ENCODE results near the gene RBMS1.

The RBMS1 gene

DNA sequence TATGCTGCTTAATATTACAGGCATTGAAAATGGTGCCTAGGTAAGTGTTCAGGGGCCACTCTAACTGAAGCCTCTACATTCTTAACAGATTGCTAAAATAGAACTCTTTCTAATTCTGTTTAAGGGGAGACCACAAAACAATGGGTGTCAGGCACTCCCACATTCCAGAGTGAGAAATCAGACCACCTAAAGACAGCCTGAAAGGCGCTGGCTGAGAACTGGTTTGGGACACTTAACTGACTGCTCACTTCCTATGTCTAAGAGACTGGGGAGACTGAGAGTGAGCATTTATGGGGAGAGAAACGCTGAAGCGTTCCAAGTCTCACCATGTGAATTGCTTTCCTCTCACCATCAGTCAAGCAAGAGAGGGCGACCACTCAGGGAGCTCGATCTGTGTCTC lies 184.7 kb downstream of the RBMS1 start:
- Mint-ChIP-seq H3K9me3 (no peaks in the 10 kb centered on the region), H3K27me3 (no peaks in the 10 kb centered on the region), H3K4me3 (no peak overlapping the region), H3K4me1 (no peaks in the 10 kb centered on the region), H3K27ac (no peak overlapping the region), H3K36me3 (peaks cover 49% of the 10 kb centered on the region)
- CTCF ChIA-PET: interaction anchor here (0.9 kb wide), 1 partner anchor 15 kb away, joined by 3 read pairs; no protein-coding TSS in a partner anchor
- DNase-seq: no peak

- Mint-ChIP-seq H3K36me3 (peaks cover 54% of the 10 kb centered on the region), H3K4me3 (no peak overlapping the region), H3K27ac (no peak overlapping the region), H3K9me3 (no peaks in the 10 kb centered on the region), H3K4me1 (no peaks in the 10 kb centered on the region), H3K27me3 (no peaks in the 10 kb centered on the region)
- CTCF ChIA-PET: no interaction called here
- no peak for DNase-seq
Observed at GRCh38 chr2:160308476-160308875, 185.1 kb downstream of the RBMS1 start.

DNA sequence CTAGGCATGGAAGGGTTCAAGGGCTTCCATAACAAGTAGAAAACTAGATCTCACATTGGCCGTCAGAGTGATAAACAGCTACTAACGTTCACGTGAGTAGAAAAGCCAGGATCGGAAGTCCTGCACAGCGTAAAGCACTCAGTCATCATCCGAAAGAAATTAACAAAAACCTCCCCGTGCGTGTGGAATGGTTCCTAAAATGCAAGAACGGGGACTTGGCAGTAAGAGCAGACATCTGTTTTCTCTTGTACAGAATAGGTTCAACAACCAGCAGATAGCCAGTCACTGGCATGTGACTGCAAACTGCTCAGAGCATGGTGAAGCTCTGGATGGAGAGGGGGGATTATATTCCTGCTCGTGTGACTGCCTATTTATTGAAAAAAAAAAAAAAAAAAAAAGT lies 186.6 kb downstream of the RBMS1 start:
- H3K9me3 Mint-ChIP-seq: no peaks in the 10 kb centered on the region
- H3K27me3 Mint-ChIP-seq: no peaks in the 10 kb centered on the region
- no peak overlapping the region for H3K4me3 Mint-ChIP-seq
- CTCF ChIA-PET: no interaction called here
- H3K36me3 Mint-ChIP-seq: peaks cover 58% of the 10 kb centered on the region
- no peaks in the 10 kb centered on the region for H3K4me1 Mint-ChIP-seq
- DNase-seq: no peak
- no peak overlapping the region for H3K27ac Mint-ChIP-seq

DNA sequence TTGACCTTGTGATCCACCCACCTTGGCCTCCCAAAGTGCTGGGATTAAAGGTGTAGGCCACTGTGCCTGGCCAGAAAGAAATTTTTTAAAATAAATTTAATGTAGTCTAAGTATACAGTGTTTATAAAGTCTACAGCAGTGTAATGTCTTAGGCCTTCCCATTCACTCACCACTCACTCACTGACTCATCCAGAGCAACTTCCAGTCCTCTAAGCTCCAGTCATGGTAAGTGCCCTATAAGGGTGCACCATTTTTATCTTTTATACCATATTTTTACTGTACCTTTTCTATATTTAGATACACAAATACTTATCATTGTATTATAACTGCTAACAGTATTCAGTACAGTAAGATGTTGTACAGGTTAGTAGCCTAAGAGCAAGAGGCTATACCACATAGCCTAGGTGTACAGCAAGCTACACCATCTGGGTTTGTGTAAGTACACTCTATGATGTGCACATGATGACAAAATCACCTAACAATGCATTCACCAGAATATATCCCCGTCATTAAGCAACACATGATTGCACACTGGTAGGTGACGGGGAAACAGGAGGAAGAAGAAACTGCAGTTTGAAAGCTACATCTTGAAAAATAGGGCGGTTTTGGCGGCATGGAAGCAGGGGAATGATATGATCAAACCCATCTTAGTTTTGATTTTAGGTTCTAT lies 188.4 kb downstream of the RBMS1 start:
- Mint-ChIP-seq H3K27ac (no peak overlapping the region), H3K27me3 (no peaks in the 10 kb centered on the region)
- CTCF ChIA-PET: no interaction called here

DNA sequence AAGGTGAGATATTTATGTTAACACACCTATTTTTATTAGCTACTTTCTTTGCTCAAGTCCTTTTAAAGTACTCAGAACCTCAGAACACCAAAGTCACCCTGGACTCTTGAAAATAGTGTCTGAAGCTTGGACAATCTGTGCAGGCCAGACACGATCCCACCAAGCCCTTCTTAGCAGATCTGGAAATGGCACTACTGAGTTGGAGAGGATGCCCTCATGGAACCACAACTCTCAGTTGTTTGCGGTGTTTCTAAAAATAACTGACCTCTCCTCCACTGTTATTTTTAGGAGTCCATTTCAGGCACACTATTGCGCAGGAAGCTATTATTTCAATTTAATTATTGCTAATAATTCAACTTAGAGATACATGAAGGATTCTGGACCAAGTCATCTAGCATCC lies 190.1 kb downstream of the RBMS1 start:
- no peaks in the 10 kb centered on the region for H3K9me3 Mint-ChIP-seq
- CTCF ChIA-PET: interaction anchor here (1.2 to 1.3 kb wide), 2 partner anchors 34 to 691 kb away, joined by 3 read pairs; no protein-coding TSS in a partner anchor
- peaks cover 57% of the 10 kb centered on the region for H3K36me3 Mint-ChIP-seq
- H3K4me3 Mint-ChIP-seq: no peak overlapping the region
- no peak overlapping the region for H3K27ac Mint-ChIP-seq
- H3K27me3 Mint-ChIP-seq: no peaks in the 10 kb centered on the region
- no peak for DNase-seq
- peaks cover 16% of the 10 kb centered on the region for H3K4me1 Mint-ChIP-seq

More for the DNA sequence above, 188.4 kb downstream of the RBMS1 start:
- Mint-ChIP-seq H3K9me3 (no peaks in the 10 kb centered on the region), H3K4me3 (no peak overlapping the region), H3K4me1 (peaks cover 1% of the 10 kb centered on the region), H3K36me3 (peaks cover 52% of the 10 kb centered on the region)
- DNase-seq: no peak

DNA sequence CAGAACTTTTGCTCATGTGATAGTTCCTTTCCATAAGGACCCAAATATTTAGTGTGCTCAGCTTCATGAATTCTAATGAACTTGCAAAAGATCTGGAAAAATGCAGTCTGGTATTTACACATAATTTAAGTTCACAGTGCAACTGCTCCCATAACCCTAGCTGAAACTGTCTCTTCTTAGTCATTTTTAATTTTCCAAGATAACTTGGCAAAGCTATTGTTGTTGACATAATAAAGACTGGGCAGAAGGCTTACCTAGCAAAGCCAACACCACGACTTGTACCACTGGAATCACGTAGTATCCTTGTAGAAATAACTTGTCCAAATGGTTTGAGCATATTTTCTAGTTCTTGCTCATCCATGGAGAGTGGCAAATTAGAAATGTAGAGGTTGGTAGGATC lies 190.5 kb downstream of the RBMS1 start:
- H3K27me3 Mint-ChIP-seq: no peaks in the 10 kb centered on the region
- no peak overlapping the region for H3K4me3 Mint-ChIP-seq
- no peak for DNase-seq
- H3K36me3 Mint-ChIP-seq: peaks cover 59% of the 10 kb centered on the region
- no peak overlapping the region for H3K27ac Mint-ChIP-seq
- CTCF ChIA-PET: interaction anchor here (1.2 kb wide), 1 partner anchor 34 kb away, joined by 3 read pairs; no protein-coding TSS in a partner anchor
- no peaks in the 10 kb centered on the region for H3K9me3 Mint-ChIP-seq
- H3K4me1 Mint-ChIP-seq: peaks cover 20% of the 10 kb centered on the region

DNA sequence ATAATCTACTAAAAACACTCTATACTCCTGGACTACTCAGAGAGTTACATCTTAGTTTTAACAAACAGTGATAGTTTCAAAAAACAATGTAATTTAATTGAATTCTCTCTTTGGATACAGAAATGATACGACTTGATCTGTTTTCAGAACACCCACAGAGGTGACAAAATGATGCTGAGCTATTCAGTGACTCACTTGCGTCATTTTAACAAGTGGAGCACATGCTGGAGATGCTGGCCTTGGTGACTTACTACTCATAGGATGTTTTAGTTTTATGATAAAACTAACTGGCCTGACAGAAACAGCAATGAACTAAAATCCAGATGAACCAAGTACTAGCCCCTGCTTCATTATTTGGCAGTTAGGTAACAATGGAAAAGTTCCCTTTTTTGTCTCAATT lies 192.2 kb downstream of the RBMS1 start:
- H3K4me1 Mint-ChIP-seq: peaks cover 36% of the 10 kb centered on the region
- H3K4me3 Mint-ChIP-seq: no peak overlapping the region
- H3K9me3 Mint-ChIP-seq: no peaks in the 10 kb centered on the region
- CTCF ChIA-PET: no interaction called here
- H3K36me3 Mint-ChIP-seq: peaks cover 69% of the 10 kb centered on the region
- no peaks in the 10 kb centered on the region for H3K27me3 Mint-ChIP-seq
- no peak for DNase-seq
- no peak overlapping the region for H3K27ac Mint-ChIP-seq

GRCh38 chr2:160300203-160300602 lies 193.4 kb downstream of the RBMS1 start:
- DNase-seq: no peak
- H3K4me1 Mint-ChIP-seq: peaks cover 48% of the 10 kb centered on the region
- H3K36me3 Mint-ChIP-seq: peaks cover 71% of the 10 kb centered on the region
- H3K27me3 Mint-ChIP-seq: no peaks in the 10 kb centered on the region
- no peak overlapping the region for H3K27ac Mint-ChIP-seq
- no peak overlapping the region for H3K4me3 Mint-ChIP-seq
- CTCF ChIA-PET: interaction anchor here (2.0 kb wide), 1 partner anchor 9 kb away, joined by 5 read pairs; no protein-coding TSS in a partner anchor
- no peaks in the 10 kb centered on the region for H3K9me3 Mint-ChIP-seq

DNA sequence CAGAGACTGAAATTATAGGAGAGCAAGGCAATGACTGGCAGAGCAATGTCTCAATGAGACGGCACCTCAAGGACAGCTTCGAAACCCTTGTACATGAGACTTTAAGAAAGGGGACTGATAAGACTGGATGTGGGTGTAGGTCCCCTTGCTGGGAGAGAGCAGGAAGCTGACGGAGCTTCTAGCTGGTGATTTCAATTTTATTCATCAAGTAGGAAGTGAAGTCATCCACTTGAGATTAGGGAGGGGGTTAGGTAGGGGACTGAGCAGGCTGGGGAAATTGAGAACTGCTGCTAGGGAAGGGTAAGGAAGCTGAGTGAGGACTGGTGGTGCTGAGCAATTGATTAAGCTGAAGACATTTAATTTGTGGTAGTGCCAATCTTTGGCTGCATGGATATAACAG lies 194.1 kb downstream of the RBMS1 start:
- no peak for DNase-seq
- Mint-ChIP-seq H3K4me1 (peaks cover 55% of the 10 kb centered on the region), H3K9me3 (no peaks in the 10 kb centered on the region), H3K27me3 (no peaks in the 10 kb centered on the region), H3K36me3 (peaks cover 76% of the 10 kb centered on the region), H3K27ac (peak overlapping the region; percentile 64), H3K4me3 (no peak overlapping the region)
- CTCF ChIA-PET: interaction anchor here (0.6 to 2.0 kb wide), 3 partner anchors 8 to 763 kb away, joined by 3 to 5 read pairs (median 4); no protein-coding TSS in a partner anchor

GRCh38 chr2:160298960-160299359 lies 194.6 kb downstream of the RBMS1 start:
- Mint-ChIP-seq H3K27me3 (no peaks in the 10 kb centered on the region), H3K4me3 (no peak overlapping the region), H3K4me1 (peaks cover 59% of the 10 kb centered on the region), H3K9me3 (no peaks in the 10 kb centered on the region), H3K36me3 (peaks cover 79% of the 10 kb centered on the region), H3K27ac (no peak overlapping the region)
- DNase-seq: no peak
- CTCF ChIA-PET: interaction anchor here (0.8 to 2.0 kb wide), 2 partner anchors 7 to 26 kb away, joined by 3 to 5 read pairs; no protein-coding TSS in a partner anchor

GRCh38 chr2:160295519-160296207 lies 197.9 kb downstream of the RBMS1 start:
- Mint-ChIP-seq H3K27me3 (no peaks in the 10 kb centered on the region), H3K4me3 (no peak overlapping the region), H3K27ac (peak overlapping the region; percentile 4), H3K4me1 (peaks cover 59% of the 10 kb centered on the region), H3K36me3 (peaks cover 92% of the 10 kb centered on the region), H3K9me3 (no peaks in the 10 kb centered on the region)
- CTCF ChIA-PET: interaction anchor here (1.4 to 1.6 kb wide), 2 partner anchors 31 to 76 kb away, joined by 3 to 4 read pairs; no protein-coding TSS in a partner anchor
- DNase-seq: no peak

GRCh38 chr2:160294889-160295288 lies 198.7 kb downstream of the RBMS1 start:
- H3K27me3 Mint-ChIP-seq: no peaks in the 10 kb centered on the region
- CTCF ChIA-PET: interaction anchor here (1.4 to 1.6 kb wide), 2 partner anchors 32 to 75 kb away, joined by 3 to 4 read pairs; no protein-coding TSS in a partner anchor
- DNase-seq: no peak
- H3K4me1 Mint-ChIP-seq: peaks cover 54% of the 10 kb centered on the region
- H3K27ac Mint-ChIP-seq: no peak overlapping the region
- H3K36me3 Mint-ChIP-seq: peaks cover 90% of the 10 kb centered on the region
- H3K9me3 Mint-ChIP-seq: no peaks in the 10 kb centered on the region
- H3K4me3 Mint-ChIP-seq: no peak overlapping the region

DNA sequence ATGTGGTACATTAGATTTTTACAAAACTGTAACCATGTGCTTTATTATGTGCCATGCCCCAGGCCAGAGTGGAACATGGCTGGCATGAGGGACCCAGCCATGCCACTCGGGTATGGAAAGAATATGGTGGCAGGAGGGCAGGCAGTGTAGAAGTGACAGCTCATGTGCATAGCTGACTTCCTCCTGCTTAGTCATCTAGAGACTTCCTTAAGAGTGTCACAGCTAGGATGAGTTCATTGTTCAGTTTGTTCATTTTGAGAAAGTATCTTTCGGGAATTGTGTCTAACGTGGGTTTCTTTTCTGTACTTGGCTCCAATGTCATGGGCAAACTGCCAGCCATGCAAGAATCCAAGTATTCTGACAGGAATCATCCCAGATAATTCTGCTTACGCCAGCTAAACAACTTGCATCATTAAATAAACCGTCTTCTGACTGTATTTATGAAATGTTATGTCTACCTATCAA lies 199.2 kb downstream of the RBMS1 start:
- no peaks in the 10 kb centered on the region for H3K9me3 Mint-ChIP-seq
- H3K27me3 Mint-ChIP-seq: no peaks in the 10 kb centered on the region
- DNase-seq: no peak
- CTCF ChIA-PET: interaction anchor here (0.7 to 1.6 kb wide), 2 partner anchors 36 to 75 kb away, joined by 3 to 4 read pairs; no protein-coding TSS in a partner anchor
- H3K4me1 Mint-ChIP-seq: peaks cover 49% of the 10 kb centered on the region
- H3K4me3 Mint-ChIP-seq: no peak overlapping the region
- no peak overlapping the region for H3K27ac Mint-ChIP-seq
- peaks cover 90% of the 10 kb centered on the region for H3K36me3 Mint-ChIP-seq

- Mint-ChIP-seq H3K27ac (no peak overlapping the region), H3K4me1 (peaks cover 43% of the 10 kb centered on the region), H3K4me3 (no peak overlapping the region), H3K27me3 (no peaks in the 10 kb centered on the region), H3K36me3 (peaks cover 87% of the 10 kb centered on the region), H3K9me3 (no peaks in the 10 kb centered on the region)
- DNase-seq: no peak
- CTCF ChIA-PET: interaction anchor here (0.7 to 0.9 kb wide), 2 partner anchors 36 to 59 kb away, joined by 3 read pairs; no protein-coding TSS in a partner anchor
Observed at GRCh38 chr2:160293391-160294091, 200.1 kb downstream of the RBMS1 start.

Measured in activated naive CD4-positive, alpha-beta T cell treated with anti-CD3 and anti-CD28 coated beads, Interleukin-2, amount 10 ng/mL, durations not matched to agents 7 days and 5 days (primary cell).